Right lobe of liver (tissue), 4 donors: Measurements from ENCODE around the gene KIZ.

ENCODE experiments used
- CTCF ChIP-seq, 4 donors: fragments of 200-600 bp in 3 of 4; fragments of 450-650 bp in 1 of 4; IDR thresholded peaks; one replicate each; pipeline versions ENCODE4 v1.5.1 to v1.8.0; 2016 to 2022; ENCODE audit warnings: antibody characterized with exemption in 4 of 4, mild to moderate bottlenecking in 2 of 4
- POLR2A ChIP-seq: fragments of 450-650 bp; IDR thresholded peaks from one replicate; pipeline ENCODE4 v1.6.1; 2017; ENCODE audit warnings: antibody characterized with exemption, mild to moderate bottlenecking
- donor health status: DM: no; HTN: no; CAD: no.
- donor health status: DM: no; HTN: no; CAD: no.
- donor health status: DM: no; HTN: yes; CAD: no.

- TF ChIP-seq CTCF (IDR thresholded peaks at IDR 0.05): no peak
- TF ChIP-seq POLR2A: no peak
These were observed 102.6 kb downstream of the KIZ start for GRCh38 chr20:21228511-21228910.
